ENCODE data around the gene JOSD1. TPM values are rescaled to one million over a fixed set of nuclear protein-coding genes. Genes with fewer than 3 reads are reported as not detected.

JOSD1 gene
- polyA plus RNA-seq (2013, experiment 1 of 2): 22.9 TPM
- 21.5 TPM for polyA plus RNA-seq (2013, experiment 2 of 2)

- peak within 1 kb of the TSS; percentile 93 for H2AFZ ChIP-seq (ENCODE audit: low read length)
- peak within 1 kb of the TSS; percentile 92 for H3K23ac ChIP-seq (ENCODE audit: low read depth, low read length, poor library complexity)
- peak within 1 kb of the TSS; percentile 60 for H3K27ac ChIP-seq (replicated peaks; ENCODE audit: low read length)
- H3K79me1 ChIP-seq (ENCODE audit: low read depth, low read length): peaks cover 2% of the 10 kb centered on the region
- H2AK5ac ChIP-seq (ENCODE audit: low read depth, low read length): peak within 1 kb of the TSS; percentile 2
- no CpG with 5 or more reads among the region's 94 CpGs for WGBS, 2 donors (ENCODE audit: extremely low coverage in 2 of 2, insufficient read length in 2 of 2, insufficient replicate concordance in 1 of 2)
- peak within 1 kb of the TSS; percentile 82 for H3K4me2 ChIP-seq (ENCODE audit: insufficient read depth, low read length, poor library complexity, severe bottlenecking)
- H2BK15ac ChIP-seq (ENCODE audit: low read length): peak within 1 kb of the TSS; percentile 52
- H4K91ac ChIP-seq (ENCODE audit: low read depth, low read length, poor library complexity): peak within 1 kb of the TSS; percentile 20
- no peak within 1 kb of the TSS for H2BK12ac ChIP-seq (ENCODE audit: low read length)
- H3K18ac ChIP-seq (ENCODE audit: low read length): peak within 1 kb of the TSS; percentile 95
- H3K4me3 ChIP-seq (ENCODE audit: low read length in 2 of 2): peak within 1 kb of the TSS; percentile 75 to 96
- H3K4me1 ChIP-seq (ENCODE audit: control insufficient read depth in 2 of 2, insufficient read depth in 1 of 2, low read depth in 1 of 2, low read length in 2 of 2): peaks cover 18 to 38% of the 10 kb centered on the region in 2 donors
- no peak within 1 kb of the TSS for H4K8ac ChIP-seq (ENCODE audit: low read depth, low read length)
- peak within 1 kb of the TSS; percentile 31 for H3K14ac ChIP-seq (ENCODE audit: low read length)
- no peak within 1 kb of the TSS for H3K4ac ChIP-seq (ENCODE audit: low read length)
- no peaks in the 10 kb centered on the region for H3K27me3 ChIP-seq (ENCODE audit: control insufficient read depth in 3 of 3, insufficient read depth in 3 of 3, low read depth in 1 of 3, low read length in 3 of 3)
- peak; percentile 96 for DNase-seq (ENCODE audit: low spot score)
- H3K9ac ChIP-seq (ENCODE audit: low read depth, low read length, poor library complexity): peak within 1 kb of the TSS; percentile 94
- H2BK5ac ChIP-seq (ENCODE audit: low read length): peak within 1 kb of the TSS; percentile 89
- no peak within 1 kb of the TSS for H2BK120ac ChIP-seq (ENCODE audit: low read depth, low read length)
- peaks cover 0 to 31% of the 10 kb centered on the region in 2 donors for H3K36me3 ChIP-seq (replicated peaks in 1 of 2; ENCODE audit: control insufficient read depth in 2 of 2, insufficient read depth in 2 of 2, low read length in 2 of 2)
- no peaks in the 10 kb centered on the region for H3K9me3 ChIP-seq (replicated peaks in 1 of 2; ENCODE audit: control insufficient read depth in 2 of 2, insufficient read depth in 1 of 2, low read depth in 1 of 2, low read length in 2 of 2)
Observed at GRCh38 chr22:38700789-38701628, at the start of gene JOSD1. Gene JOSD1, minus strand, starts transcription at chr22:38700943. Its CDS starts 956 bp downstream, at chr22:38699987.

- Histone ChIP-seq H3K27ac (replicated peaks; ENCODE audit: low read length) (no peak overlapping the region), H3K4ac (ENCODE audit: low read length) (no peak overlapping the region), H3K23ac (ENCODE audit: low read depth, low read length, poor library complexity) (no peak overlapping the region), H3K18ac (ENCODE audit: low read length) (no peak overlapping the region), H2BK15ac (ENCODE audit: low read length) (no peak overlapping the region), H3K14ac (ENCODE audit: low read length) (no peak overlapping the region), H3K4me2 (ENCODE audit: insufficient read depth, low read length, poor library complexity, severe bottlenecking) (no peak overlapping the region), H2AK5ac (ENCODE audit: low read depth, low read length) (no peak overlapping the region), H3K4me3 (ENCODE audit: low read length in 2 of 2) (no peak overlapping the region), H3K4me1 (ENCODE audit: control insufficient read depth in 2 of 2, insufficient read depth in 1 of 2, low read depth in 1 of 2, low read length in 2 of 2) (peaks cover 1 to 5% of the 10 kb centered on the region in 2 donors), H3K9me3 (replicated peaks in 1 of 2; ENCODE audit: control insufficient read depth in 2 of 2, insufficient read depth in 1 of 2, low read depth in 1 of 2, low read length in 2 of 2) (no peaks in the 10 kb centered on the region), H3K9ac (ENCODE audit: low read depth, low read length, poor library complexity) (no peak overlapping the region), H4K91ac (ENCODE audit: low read depth, low read length, poor library complexity) (no peak overlapping the region), H2BK120ac (ENCODE audit: low read depth, low read length) (no peak overlapping the region), H3K36me3 (replicated peaks in 1 of 2; ENCODE audit: control insufficient read depth in 2 of 2, insufficient read depth in 2 of 2, low read length in 2 of 2) (peaks cover 24 to 81% of the 10 kb centered on the region in 2 donors), H2AFZ (ENCODE audit: low read length) (no peak overlapping the region), H4K8ac (ENCODE audit: low read depth, low read length) (no peak overlapping the region), H3K79me1 (ENCODE audit: low read depth, low read length) (no peaks in the 10 kb centered on the region), H2BK12ac (ENCODE audit: low read length) (no peak overlapping the region), H3K27me3 (ENCODE audit: control insufficient read depth in 3 of 3, insufficient read depth in 3 of 3, low read depth in 1 of 3, low read length in 3 of 3) (no peaks in the 10 kb centered on the region), H2BK5ac (ENCODE audit: low read length) (no peak overlapping the region)
- no peak for DNase-seq (ENCODE audit: low spot score)
- no CpG with 5 or more reads among the region's 14 CpGs for WGBS, 2 donors (ENCODE audit: extremely low coverage in 2 of 2, insufficient read length in 2 of 2, insufficient replicate concordance in 1 of 2)
Observed at GRCh38 chr22:38750104-38750503, 49.4 kb upstream of the JOSD1 start.

DNA sequence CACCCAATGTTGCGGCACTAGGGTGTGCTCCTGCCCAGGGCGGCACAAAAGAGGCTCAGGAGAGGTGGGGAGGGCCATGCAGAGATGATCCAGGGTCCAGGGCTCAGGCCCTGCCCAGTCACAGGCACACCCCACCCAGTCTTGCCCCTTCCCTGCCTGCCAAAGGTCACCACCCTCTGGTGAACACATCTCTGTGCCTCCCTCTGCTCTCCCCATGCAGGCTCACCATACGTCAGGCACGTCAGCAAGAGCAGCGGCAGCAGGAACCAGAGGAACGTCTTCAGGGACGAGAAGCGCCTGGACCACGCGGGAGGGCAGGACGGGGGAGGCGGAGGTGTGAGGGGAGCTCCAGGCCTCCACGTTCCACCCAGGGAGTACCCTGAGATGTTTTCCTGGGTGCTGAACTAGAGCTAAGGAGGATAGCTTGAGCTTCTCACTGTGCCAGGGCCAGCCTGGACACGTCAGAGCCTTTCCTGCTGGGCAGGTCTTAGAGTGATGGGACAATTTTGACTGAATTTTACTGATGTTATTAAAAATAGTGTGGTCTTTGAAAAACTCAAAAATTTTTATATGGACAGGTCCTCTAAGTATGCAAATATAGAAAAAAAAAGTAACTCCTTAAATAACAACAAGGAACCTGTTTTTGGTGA, 47.9 kb upstream of the JOSD1 start:
- Histone ChIP-seq H2BK15ac (ENCODE audit: low read length) (no peak overlapping the region), H3K4me2 (ENCODE audit: insufficient read depth, low read length, poor library complexity, severe bottlenecking) (no peak overlapping the region), H4K8ac (ENCODE audit: low read depth, low read length) (no peak overlapping the region), H4K91ac (ENCODE audit: low read depth, low read length, poor library complexity) (no peak overlapping the region), H2BK120ac (ENCODE audit: low read depth, low read length) (no peak overlapping the region), H3K4me3 (ENCODE audit: low read length in 2 of 2) (peak overlapping the region in 1 of 2 donors; percentile 59), H3K79me1 (ENCODE audit: low read depth, low read length) (no peaks in the 10 kb centered on the region), H3K23ac (ENCODE audit: low read depth, low read length, poor library complexity) (no peak overlapping the region), H2BK5ac (ENCODE audit: low read length) (no peak overlapping the region), H2BK12ac (ENCODE audit: low read length) (no peak overlapping the region), H3K14ac (ENCODE audit: low read length) (peak overlapping the region; percentile 75), H3K36me3 (replicated peaks in 1 of 2; ENCODE audit: control insufficient read depth in 2 of 2, insufficient read depth in 2 of 2, low read length in 2 of 2) (peaks cover 27 to 91% of the 10 kb centered on the region in 2 donors), H3K27me3 (ENCODE audit: control insufficient read depth in 3 of 3, insufficient read depth in 3 of 3, low read depth in 1 of 3, low read length in 3 of 3) (no peaks in the 10 kb centered on the region), H3K4me1 (ENCODE audit: control insufficient read depth in 2 of 2, insufficient read depth in 1 of 2, low read depth in 1 of 2, low read length in 2 of 2) (no peaks in the 10 kb centered on the region), H3K27ac (replicated peaks; ENCODE audit: low read length) (no peak overlapping the region), H3K18ac (ENCODE audit: low read length) (no peak overlapping the region), H2AK5ac (ENCODE audit: low read depth, low read length) (no peak overlapping the region), H3K9ac (ENCODE audit: low read depth, low read length, poor library complexity) (no peak overlapping the region), H3K4ac (ENCODE audit: low read length) (peak overlapping the region; percentile 6), H3K9me3 (replicated peaks in 1 of 2; ENCODE audit: control insufficient read depth in 2 of 2, insufficient read depth in 1 of 2, low read depth in 1 of 2, low read length in 2 of 2) (no peaks in the 10 kb centered on the region), H2AFZ (ENCODE audit: low read length) (no peak overlapping the region)
- DNase-seq (ENCODE audit: low spot score): no peak
- no CpG with 5 or more reads among the region's 14 CpGs for WGBS, 2 donors (ENCODE audit: extremely low coverage in 2 of 2, insufficient read length in 2 of 2, insufficient replicate concordance in 1 of 2)
